Breast epithelium (tissue), 3 donors: ENCODE results near the gene SEPTIN8.

Experiments used
- CTCF ChIP-seq, 3 donors: fragments of 450-650 bp; IDR thresholded peaks; one replicate each; pipeline ENCODE4 v1.5.1; 2016 to 2017; ENCODE audit warnings: antibody characterized with exemption in 3 of 3, mild to moderate bottlenecking in 3 of 3, moderate library complexity in 3 of 3
- POLR2AphosphoS5 ChIP-seq, 3 donors: sonication (generic); formaldehyde crosslinking; IDR thresholded peaks; one replicate each; pipeline ENCODE4 v1.6.1; 2017; ENCODE audit warnings: antibody characterized with exemption in 3 of 3

DNA sequence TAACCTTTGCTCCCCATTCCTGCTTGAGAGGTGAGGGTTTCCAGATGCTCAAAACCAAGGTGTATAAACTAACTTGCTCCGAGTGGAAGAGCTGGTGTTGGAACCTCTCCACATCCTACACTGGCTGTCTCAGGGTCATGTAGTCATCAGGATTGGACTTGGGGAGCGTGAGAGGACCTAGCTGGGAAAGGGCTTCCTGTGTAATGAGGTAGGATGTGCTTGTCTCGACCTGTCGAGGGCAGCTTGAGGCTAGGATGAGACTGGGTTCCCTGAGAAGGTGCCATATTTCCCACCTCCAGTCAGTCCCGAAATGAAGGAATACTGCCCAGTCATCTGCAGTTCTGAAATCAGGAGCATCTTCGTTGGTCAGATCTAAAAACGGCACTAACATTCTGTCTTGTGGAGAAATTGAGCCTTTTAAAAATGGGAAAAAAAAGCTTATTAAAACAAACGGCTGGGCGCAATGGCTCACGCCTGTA, 28.5 kb downstream of the SEPTIN8 start:
- TF ChIP-seq CTCF (IDR thresholded peaks at IDR 0.05) (no peak), POLR2AphosphoS5 (IDR thresholded peaks at IDR 0.05) (no peak)
